Ishikawa (cell line): Measurements from ENCODE around the gene KCND3.
A peak's percentile ranks its signal among the peaks of the same experiment; 100 is the strongest.

Experiments used
- CEBPB ChIP-seq: IDR thresholded peaks from 2 replicates; pipeline ENCODE4 v1.6.1; 2012
- CREB1 ChIP-seq: IDR thresholded peaks from 2 replicates; pipeline ENCODE4 v1.6.1; 2012; ENCODE audit warnings: low read depth
- EGR1 ChIP-seq: IDR thresholded peaks from 2 replicates; pipeline ENCODE4 v1.6.1; 2012
- EP300 ChIP-seq: IDR thresholded peaks from 2 replicates; pipeline ENCODE4 v1.6.1; 2012; ENCODE audit warnings: borderline replicate concordance
- FOXM1 ChIP-seq: IDR thresholded peaks from 2 replicates; pipeline ENCODE4 v1.6.1; 2012; ENCODE audit warnings: low read depth, borderline replicate concordance
- MAX ChIP-seq: IDR thresholded peaks from 2 replicates; pipeline ENCODE4 v1.6.1; 2012
- NFIC ChIP-seq: IDR thresholded peaks from 2 replicates; pipeline ENCODE4 v1.6.1; 2012
- RAD21 ChIP-seq: IDR thresholded peaks from 2 replicates; pipeline ENCODE4 v1.6.1; 2012; ENCODE audit warnings: low read depth
- REST ChIP-seq: IDR thresholded peaks from 2 replicates; pipeline ENCODE4 v1.6.1; 2012; ENCODE audit warnings: low read depth, mild to moderate bottlenecking
- TAF1 ChIP-seq: IDR thresholded peaks from 2 replicates; pipeline ENCODE4 v1.6.1; 2012; ENCODE audit warnings: low read depth, mild to moderate bottlenecking
- TCF12 ChIP-seq: IDR thresholded peaks from 2 replicates; pipeline ENCODE4 v1.6.1; 2012; ENCODE audit warnings: low read depth
- TEAD4 ChIP-seq: IDR thresholded peaks from 2 replicates; pipeline ENCODE4 v1.6.1; 2012
- USF1 ChIP-seq: IDR thresholded peaks from 2 replicates; pipeline ENCODE4 v1.6.1; 2012
- YY1 ChIP-seq: IDR thresholded peaks from 2 replicates; pipeline ENCODE4 v1.6.1; 2012; ENCODE audit warnings: low read depth
- ZBTB7A ChIP-seq: IDR thresholded peaks from 2 replicates; pipeline ENCODE4 v1.6.1; 2012; ENCODE audit warnings: low read depth

The KCND3 gene

GRCh38 chr1:111754984-111755330 lies 234.5 kb downstream of the KCND3 start:
- no peak for TF ChIP-seq YY1
- peak; percentile 95 for TF ChIP-seq EGR1

GRCh38 chr1:111751906-111752575 lies 237.4 kb downstream of the KCND3 start:
- no peak for TF ChIP-seq TCF12
- no peak for TF ChIP-seq EP300
- no peak for TF ChIP-seq RAD21
- no peak for TF ChIP-seq USF1

- no peak for TF ChIP-seq YY1
- TF ChIP-seq CEBPB = no peak
These were observed 238.6 kb downstream of the KCND3 start for GRCh38 chr1:111750856-111751255.

- TF ChIP-seq CEBPB = no peak
- no peak for TF ChIP-seq EP300
- TF ChIP-seq CREB1 = no peak
These were observed 239.8 kb downstream of the KCND3 start for GRCh38 chr1:111749628-111750027.

- TF ChIP-seq EP300 (no peak), USF1 (no peak), REST (no peak), YY1 (no peak), TAF1 (no peak), TCF12 (no peak), FOXM1 (no peak), TEAD4 (no peak), CREB1 (no peak), NFIC (no peak), ZBTB7A (no peak), RAD21 (no peak), EGR1 (no peak), CEBPB (no peak), MAX (no peak)
These were observed 241.5 kb downstream of the KCND3 start for GRCh38 chr1:111747947-111748346.

GRCh38 chr1:111747282-111747734 lies 242.2 kb downstream of the KCND3 start:
- 0 out of 2 replicates have a peak, but pooled peaks have one; percentile 20 for TF ChIP-seq MAX
- TF ChIP-seq EP300 = no peak
- TF ChIP-seq USF1 = 0 out of 2 replicates have a peak, but pooled peaks have one; percentile 8
- TF ChIP-seq CREB1 = no peak
- TF ChIP-seq TEAD4 = peak; percentile 32; the same call in 1 of the 2 replicates
- TF ChIP-seq RAD21 = peak; percentile 85
- TF ChIP-seq YY1 = no peak
- no peak for TF ChIP-seq ZBTB7A
- no peak for TF ChIP-seq NFIC

GRCh38 chr1:111746614-111746999 lies 242.9 kb downstream of the KCND3 start:
- TF ChIP-seq RAD21 (no peak), TAF1 (no peak), USF1 (no peak), NFIC (no peak)
